PC-3 (cell line): ENCODE results near the gene MID2. TPM values are rescaled to one million over a fixed set of nuclear protein-coding genes. Genes with fewer than 3 reads are reported as not detected.

Source experiments
- ATAC-seq: fragments of 200-7000 bp; cut with Tn5 transposase; 2 replicates; pipeline ENCODE4 v1.9.1; 2020; ENCODE audit warnings: mild to moderate bottlenecking, moderate library complexity
- BruUV-seq: library from RNA; stranded (reverse); fragments of 400-500 nt; replicated peaks from 2 replicates; lab custom pipeline; 2021; lab: Mats Ljungman, UMichigan
- CTCF ChIA-PET: fragments of 300-600 bp; sonication (Branson Sonifier 250); formaldehyde crosslinking; loops from one replicate; lab custom pipeline; 2022; ENCODE audit warnings: antibody characterized with exemption; lab: Charles Lee
- POLR2A ChIA-PET: fragments of 300-600 bp; sonication (Branson Sonifier 250); formaldehyde crosslinking; loops from one replicate; lab custom pipeline; 2022; ENCODE audit warnings: antibody characterized with exemption; ENCODE audit not compliant: unreplicated experiment; lab: Charles Lee
- DNase-seq: peaks from one replicate; pipeline ENCODE4 v3.0.0-alpha.2; 2015
- H2AFZ ChIP-seq: fragments of 300-600 bp; sonication (generic); 2 replicates; pipeline ENCODE4 v1.6.0; 2016; ENCODE audit warnings: antibody characterized with exemption, low read length
- H3F3A ChIP-seq: fragments of 300-600 bp; sonication (generic); one replicate; pipeline ENCODE4 v1.6.0; 2017; ENCODE audit warnings: antibody characterized with exemption, low read length, control low read depth, mild to moderate bottlenecking; ENCODE audit not compliant: unreplicated experiment
- H3K27ac ChIP-seq: fragments of 300-600 bp; sonication (generic); 2 replicates; pipeline ENCODE4 v1.5.1; 2016; ENCODE audit warnings: mild to moderate bottlenecking, low read length
- H3K27me3 ChIP-seq: fragments of 300-600 bp; sonication (generic); 2 replicates; pipeline ENCODE4 v1.6.1; 2016; ENCODE audit warnings: low read length, mixed read lengths
- H3K36me3 ChIP-seq: fragments of 300-600 bp; sonication (generic); 2 replicates; pipeline ENCODE4 v1.6.1; 2016; ENCODE audit warnings: low read depth, mixed run types, low read length, mixed read lengths
- H3K4me1 ChIP-seq: fragments of 300-600 bp; sonication (generic); 2 replicates; pipeline ENCODE4 v1.5.1; 2016; ENCODE audit warnings: low read length; ENCODE audit not compliant: insufficient read depth
- H3K4me2 ChIP-seq: fragments of 300-600 bp; sonication (generic); 2 replicates; pipeline ENCODE4 v1.6.0; 2016; ENCODE audit warnings: low read length
- H3K4me3 ChIP-seq: fragments of 300-600 bp; sonication (generic); 2 replicates; pipeline ENCODE4 v1.5.1; 2016; ENCODE audit warnings: mild to moderate bottlenecking, low read length, mixed read lengths
- H3K79me2 ChIP-seq: fragments of 300-600 bp; sonication (generic); 2 replicates; pipeline ENCODE4 v1.6.1; 2017; ENCODE audit warnings: low read length, mixed read lengths
- H3K9ac ChIP-seq: fragments of 300-600 bp; sonication (generic); 2 replicates; pipeline ENCODE4 v1.6.0; 2016; ENCODE audit warnings: mild to moderate bottlenecking, low read length
- H3K9me2 ChIP-seq: fragments of 300-600 bp; sonication (generic); replicated peaks from 2 replicates; pipeline ENCODE4 v1.6.1; 2016; ENCODE audit warnings: mixed run types, low read length, mixed read lengths
- H3K9me3 ChIP-seq: fragments of 300-600 bp; sonication (generic); 2 replicates; pipeline ENCODE4 v1.6.1; 2016; ENCODE audit warnings: low read length, mixed read lengths
- H4K20me1 ChIP-seq: fragments of 300-600 bp; sonication (generic); 2 replicates; pipeline ENCODE4 v1.6.1; 2016; ENCODE audit warnings: low read length, mixed read lengths
- CTCF ChIP-seq: fragments of 300-600 bp; sonication (generic); conservative IDR thresholded peaks from 2 replicates; pipeline ENCODE4 v1.5.1; 2017; ENCODE audit warnings: antibody characterized with exemption, low read depth, mild to moderate bottlenecking, low read length
- EZH2 ChIP-seq: fragments of 300-600 bp; sonication (generic); IDR thresholded peaks from one replicate; pipeline ENCODE4 v1.6.1; 2017; ENCODE audit warnings: antibody characterized with exemption, mild to moderate bottlenecking, low read length; ENCODE audit not compliant: unreplicated experiment
- EZH2phosphoT487 ChIP-seq: fragments of 300-600 bp; sonication (generic); IDR thresholded peaks from 2 replicates; pipeline ENCODE4 v1.6.1; 2018; ENCODE audit warnings: mild to moderate bottlenecking, antibody characterized with exemption, low read length, borderline replicate concordance
- intact Hi-C: fragments of 100-400 bp; cut with micrococcal nuclease; formaldehyde crosslinking; loops from 2 replicates; pipeline ENCODE4 v1.9.0; 2023
- total RNA-seq: library from RNA; depleted of rRNA; stranded (reverse); fragments of >200 nt; gene quantifications from 2 replicates; pipeline ENCODE4 v1.2.3, GENCODE V29; 2014; rRNA removed

MID2 gene
- total RNA-seq, 1 experiment from 2014 or later: 19.2 TPM

DNA sequence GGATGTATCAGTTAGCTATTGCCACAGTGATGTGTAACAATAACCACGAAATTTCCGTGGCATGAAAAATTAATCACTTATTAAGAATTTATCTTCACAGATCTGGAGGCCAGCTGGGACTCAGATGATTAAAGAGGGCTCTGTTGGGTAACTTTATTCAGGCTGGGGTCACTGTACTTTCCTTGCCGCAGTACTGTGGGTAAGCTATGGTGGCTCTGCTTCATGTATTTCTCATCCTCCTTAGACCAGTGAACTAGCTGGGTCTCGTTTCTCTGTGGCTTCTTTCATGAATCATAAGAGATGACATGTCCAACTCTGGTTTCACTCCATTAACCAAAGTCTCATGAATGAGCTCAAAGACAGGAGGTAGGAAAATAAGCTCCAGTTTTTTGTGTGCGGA is 143.0 kb downstream of the MID2 start:
- Histone ChIP-seq H3K9me2 (no peaks in the 10 kb centered on the region), H2AFZ (no peak overlapping the region), H3K27ac (no peak overlapping the region), H3K4me2 (no peak overlapping the region), H3K4me1 (no peaks in the 10 kb centered on the region), H3K9ac (no peak overlapping the region), H3K79me2 (no peaks in the 10 kb centered on the region), H3K36me3 (no peaks in the 10 kb centered on the region), H3K4me3 (no peak overlapping the region), H4K20me1 (no peaks in the 10 kb centered on the region), H3K9me3 (no peaks in the 10 kb centered on the region), H3F3A (no peaks in the 10 kb centered on the region), H3K27me3 (no peaks in the 10 kb centered on the region)
- POLR2A ChIA-PET: no interaction called here
- TF ChIP-seq EZH2 (no peak), CTCF (no peak), EZH2phosphoT487 (no peak)
- BruUV-seq: no TSS peak
- ATAC-seq (no peak), DNase-seq (no peak)
- intact Hi-C loops: no loop called here
- CTCF ChIA-PET: interaction anchor here (0.5 kb wide), 1 partner anchor 12 kb away, joined by 6 read pairs; no protein-coding TSS in a partner anchor

- no peaks in the 10 kb centered on the region for H3F3A ChIP-seq
- H3K9ac ChIP-seq: no peak overlapping the region
- BruUV-seq: no TSS peak
- peak; percentile 4 for DNase-seq
- no peaks in the 10 kb centered on the region for H3K9me2 ChIP-seq
- intact Hi-C loops: no loop called here
- ChIA-PET POLR2A (no interaction called here), CTCF (no interaction called here)
- H3K27ac ChIP-seq: no peak overlapping the region
- H3K9me3 ChIP-seq: no peaks in the 10 kb centered on the region
- H3K4me1 ChIP-seq: no peaks in the 10 kb centered on the region
- no peaks in the 10 kb centered on the region for H4K20me1 ChIP-seq
- no peaks in the 10 kb centered on the region for H3K36me3 ChIP-seq
- ATAC-seq: no peak
- H3K79me2 ChIP-seq: no peaks in the 10 kb centered on the region
- H3K4me2 ChIP-seq: no peak overlapping the region
- no peaks in the 10 kb centered on the region for H3K27me3 ChIP-seq
- no peak overlapping the region for H2AFZ ChIP-seq
- TF ChIP-seq EZH2phosphoT487: no peak
- no peak; the same call in 1 of the 2 replicates for TF ChIP-seq CTCF
- TF ChIP-seq EZH2: no peak
- H3K4me3 ChIP-seq: no peak overlapping the region
These were observed 144.4 kb downstream of the MID2 start for GRCh38 chrX:107970073-107970472.

- no peak for TF ChIP-seq CTCF
- no peak for TF ChIP-seq EZH2phosphoT487
- no peak for TF ChIP-seq EZH2
- intact Hi-C loops: no loop called here
- no peak for DNase-seq
These were observed 146.0 kb downstream of the MID2 start for GRCh38 chrX:107971636-107972035.

More at GRCh38 chrX:107971636-107972035, 146.0 kb downstream of the MID2 start:
- H3K4me2 ChIP-seq: no peak overlapping the region
- ChIA-PET POLR2A (no interaction called here), CTCF (no interaction called here)
- no peak overlapping the region for H3K27ac ChIP-seq
- ATAC-seq: no peak
- H3F3A ChIP-seq: no peaks in the 10 kb centered on the region
- no peaks in the 10 kb centered on the region for H3K4me1 ChIP-seq
- H3K9ac ChIP-seq: no peak overlapping the region
- H3K79me2 ChIP-seq: no peaks in the 10 kb centered on the region
- H3K36me3 ChIP-seq: no peaks in the 10 kb centered on the region
- no peaks in the 10 kb centered on the region for H4K20me1 ChIP-seq
- BruUV-seq: no TSS peak
- no peak overlapping the region for H2AFZ ChIP-seq
- H3K9me2 ChIP-seq: no peaks in the 10 kb centered on the region
- H3K9me3 ChIP-seq: no peaks in the 10 kb centered on the region
- no peaks in the 10 kb centered on the region for H3K27me3 ChIP-seq
- no peak overlapping the region for H3K4me3 ChIP-seq

Other genes starting within 250 kb of the MID2 start
- 57.0 and 70.8 TPM in 2 replicates for gene PRPS1, start 197.4 kb upstream of the MID2 start, total RNA-seq
- gene TSC22D3, start 50.1 kb upstream of the MID2 start, total RNA-seq: 17.8 and 18.1 TPM in 2 replicates
- not detected in 2 replicates for gene NCBP2L, start 48.1 kb upstream of the MID2 start, total RNA-seq
- gene TEX13B, start 156.5 kb downstream of the MID2 start, total RNA-seq: not detected in 2 replicates
- 0.84 and 4.8 TPM in 2 replicates for gene VSIG1, start 219.2 kb downstream of the MID2 start, total RNA-seq